Amniotic epithelial cell (primary cell): ENCODE results near the gene CPED1.

Experiments
- DNase-seq: peaks from one replicate; pipeline ENCODE4 v3.0.0-alpha.2; 2010; ENCODE audit warnings: low read depth

CPED1 gene

DNA sequence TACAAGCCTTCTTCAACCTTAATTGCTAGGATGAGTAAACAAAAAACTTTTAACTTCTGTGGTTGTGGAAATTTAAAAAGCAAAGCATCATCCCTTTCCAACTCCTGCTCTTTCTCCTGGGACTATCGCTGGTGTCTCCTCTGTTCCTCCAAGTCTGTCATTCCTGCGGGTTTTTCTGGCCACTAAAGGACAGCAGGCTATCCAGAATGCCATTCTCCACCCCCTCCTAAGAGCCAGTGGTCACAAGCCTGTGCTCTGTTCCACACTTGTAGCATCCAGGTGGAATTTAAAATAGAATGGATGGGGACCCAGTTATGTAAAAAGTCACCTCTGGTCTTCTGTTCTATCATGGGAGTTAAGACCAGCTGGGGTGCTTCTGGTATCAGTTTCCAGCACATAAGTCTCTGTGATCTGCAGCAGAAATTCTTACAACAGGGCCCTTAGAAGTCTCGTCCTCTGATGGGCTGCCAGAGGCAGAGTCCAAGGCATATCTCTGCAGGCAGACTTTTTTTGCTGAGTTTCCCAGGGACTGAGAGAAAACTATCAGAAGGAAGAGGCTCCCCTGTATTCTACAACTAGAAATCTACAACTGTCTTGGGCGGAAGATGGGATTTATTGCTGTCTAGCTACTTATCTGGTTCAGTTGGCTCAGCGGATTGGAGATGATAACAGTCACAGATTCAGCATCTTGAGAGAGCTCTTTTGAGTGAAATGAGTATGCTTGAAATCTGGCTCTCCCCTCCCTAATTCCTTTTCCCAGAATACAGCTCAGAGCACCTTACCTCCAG lies 335.2 kb downstream of the CPED1 start:
- no peak for DNase-seq

GRCh38 chr7:121327671-121328070 lies 339.2 kb downstream of the CPED1 start:
- no peak for DNase-seq

- no peak for DNase-seq
Measured at GRCh38 chr7:121328508-121329190, 340.1 kb downstream of the CPED1 start, which contains the start of gene WNT16. WNT16 (plus strand) TSS chr7:121329000; CDS start chr7:121329293, 293 bp downstream.

DNA sequence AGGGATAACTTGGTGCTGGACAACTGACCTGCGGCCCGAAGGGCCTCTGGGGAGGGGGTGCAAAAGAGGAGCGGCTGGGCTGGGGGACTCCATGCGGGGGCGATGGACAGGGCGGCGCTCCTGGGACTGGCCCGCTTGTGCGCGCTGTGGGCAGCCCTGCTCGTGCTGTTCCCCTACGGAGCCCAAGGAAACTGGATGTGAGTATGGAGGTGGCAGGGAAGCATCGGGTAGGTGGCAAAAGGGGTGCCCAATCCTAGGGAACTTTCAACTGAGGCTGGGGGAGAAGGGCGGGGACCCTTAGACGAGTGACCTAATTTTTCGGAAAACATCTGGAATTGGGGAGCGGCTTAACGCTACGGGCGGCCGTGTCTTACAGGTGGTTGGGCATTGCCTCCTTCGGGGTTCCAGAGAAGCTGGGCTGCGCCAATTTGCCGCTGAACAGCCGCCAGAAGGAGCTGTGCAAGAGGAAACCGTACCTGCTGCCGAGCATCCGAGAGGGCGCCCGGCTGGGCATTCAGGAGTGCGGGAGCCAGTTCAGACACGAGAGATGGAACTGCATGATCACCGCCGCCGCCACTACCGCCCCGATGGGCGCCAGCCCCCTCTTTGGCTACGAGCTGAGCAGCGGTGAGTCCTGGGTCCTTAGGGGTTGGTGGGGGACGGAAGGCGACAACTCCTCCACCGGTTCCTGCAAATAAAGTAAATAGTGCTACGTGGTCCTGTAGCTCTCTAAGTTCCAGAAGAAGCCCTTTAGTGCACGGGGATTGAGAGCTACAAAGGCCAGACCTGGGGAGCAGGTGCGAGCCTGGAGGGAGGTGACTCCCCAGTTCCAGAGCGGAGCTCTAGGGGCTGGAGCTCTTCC lies 340.9 kb downstream of the CPED1 start:
- no peak for DNase-seq

- no peak for DNase-seq
Measured at GRCh38 chr7:121330053-121330833, 341.7 kb downstream of the CPED1 start.

GRCh38 chr7:121331048-121331447 lies 342.5 kb downstream of the CPED1 start:
- no peak for DNase-seq

- DNase-seq = no peak
Measured at GRCh38 chr7:121331574-121331973, 343.1 kb downstream of the CPED1 start.

DNA sequence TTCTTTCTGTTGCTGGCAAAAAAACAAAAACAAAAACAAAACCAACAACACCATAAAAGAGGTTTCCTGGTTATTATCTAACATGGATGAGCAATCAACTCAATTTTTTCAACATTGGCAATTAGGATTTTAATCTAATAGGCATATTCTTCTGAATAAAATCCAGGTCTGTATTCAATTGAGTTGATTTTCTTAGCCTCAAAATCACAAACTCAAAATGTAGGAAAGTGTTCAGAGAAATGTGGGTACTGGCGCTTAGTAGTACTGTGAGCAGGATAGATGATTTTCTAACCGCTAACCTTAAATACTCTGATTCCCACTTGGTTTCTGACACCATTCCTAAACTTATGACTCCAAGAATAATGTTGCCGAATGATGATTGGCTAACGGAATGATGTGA lies 345.9 kb downstream of the CPED1 start:
- no peak for DNase-seq

DNA sequence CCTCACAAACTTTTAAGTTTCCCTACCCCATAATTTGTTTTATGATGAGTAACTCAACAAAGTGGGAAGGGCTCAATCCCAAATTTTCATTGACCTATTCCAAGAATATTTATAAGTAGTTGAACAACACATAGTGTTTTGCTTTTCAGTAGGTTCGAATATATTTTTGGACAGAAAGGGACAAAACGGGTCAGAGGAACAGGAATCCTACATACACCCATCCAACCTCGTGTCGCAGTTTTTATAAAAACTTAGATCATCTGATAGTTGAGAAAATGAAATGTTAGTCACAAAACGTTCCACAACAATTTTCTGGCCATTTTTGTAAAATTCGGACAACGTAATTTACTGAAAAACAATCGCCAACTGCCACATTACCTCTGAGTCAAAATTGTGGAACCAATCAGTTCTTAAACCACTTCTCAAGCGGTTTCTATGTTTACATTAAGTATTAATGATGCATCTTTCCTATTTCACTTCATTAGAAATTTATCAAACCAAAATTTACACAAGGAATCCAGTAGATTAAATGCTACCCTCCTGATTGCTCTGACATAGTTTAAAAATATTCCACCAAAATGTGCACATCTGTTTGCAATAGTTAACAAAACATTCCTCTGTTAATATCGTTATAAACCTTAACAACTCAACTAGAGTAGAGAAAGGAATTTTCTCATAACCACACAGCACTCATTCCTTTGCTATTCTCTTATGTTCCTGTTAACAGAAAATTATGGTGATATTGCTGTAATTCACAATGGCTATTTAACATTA lies 346.6 kb downstream of the CPED1 start:
- DNase-seq = no peak

DNA sequence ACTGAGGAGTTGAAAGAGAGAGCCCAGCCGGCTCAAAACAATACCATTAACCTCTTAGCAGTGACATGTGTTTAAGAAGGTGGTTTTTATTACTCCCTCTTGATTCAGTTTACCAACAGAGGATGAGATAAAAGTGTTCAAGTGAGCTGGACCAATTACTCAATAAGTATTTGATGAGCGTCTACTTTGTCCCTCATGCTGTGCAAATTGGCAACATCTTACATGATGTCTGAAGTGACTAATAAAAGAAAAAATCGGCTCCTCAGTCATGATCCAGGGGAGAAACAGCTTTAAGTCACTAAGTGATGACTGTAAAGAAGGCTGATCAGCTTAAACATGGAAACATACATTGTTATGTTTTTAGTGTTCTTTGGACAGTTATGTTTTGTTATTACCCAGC lies 348.1 kb downstream of the CPED1 start:
- DNase-seq = no peak

DNA sequence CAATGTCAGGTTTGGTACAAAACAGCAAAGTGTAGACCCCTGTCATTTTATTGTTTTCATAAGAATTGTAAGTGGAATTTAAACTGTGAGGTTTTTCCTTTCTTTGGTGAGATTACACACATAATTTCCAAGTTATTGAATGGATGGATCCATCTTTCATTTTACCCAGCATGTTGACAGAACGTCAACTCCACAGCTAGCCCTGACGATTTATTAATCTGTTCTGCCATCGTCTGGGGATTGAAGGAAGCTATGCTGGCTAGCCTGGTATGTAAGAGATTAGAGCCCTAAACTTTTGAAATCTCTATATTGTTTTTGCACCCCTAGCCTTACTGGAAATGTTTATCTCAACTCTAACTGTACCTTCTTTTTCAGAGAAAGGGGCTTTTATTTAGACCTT lies 348.9 kb downstream of the CPED1 start:
- peak; percentile 50 for DNase-seq

DNA sequence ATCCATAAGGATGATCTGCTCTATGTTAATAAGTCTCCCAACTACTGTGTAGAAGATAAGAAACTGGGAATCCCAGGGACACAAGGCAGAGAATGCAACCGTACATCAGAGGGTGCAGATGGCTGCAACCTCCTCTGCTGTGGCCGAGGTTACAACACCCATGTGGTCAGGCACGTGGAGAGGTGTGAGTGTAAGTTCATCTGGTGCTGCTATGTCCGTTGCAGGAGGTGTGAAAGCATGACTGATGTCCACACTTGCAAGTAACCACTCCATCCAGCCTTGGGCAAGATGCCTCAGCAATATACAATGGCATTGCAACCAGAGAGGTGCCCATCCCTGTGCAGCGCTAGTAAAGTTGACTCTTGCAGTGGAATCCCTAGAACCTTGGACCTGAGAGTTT lies 350.6 kb downstream of the CPED1 start:
- DNase-seq = no peak

GRCh38 chr7:121341933-121342332 lies 353.4 kb downstream of the CPED1 start:
- peak; percentile 54 for DNase-seq

GRCh38 chr7:121342631-121343030 lies 354.1 kb downstream of the CPED1 start:
- no peak for DNase-seq

GRCh38 chr7:121343302-121343701 lies 354.8 kb downstream of the CPED1 start:
- peak; percentile 59 for DNase-seq

- no peak for DNase-seq
Measured at GRCh38 chr7:121344093-121344492, 355.6 kb downstream of the CPED1 start.

DNA sequence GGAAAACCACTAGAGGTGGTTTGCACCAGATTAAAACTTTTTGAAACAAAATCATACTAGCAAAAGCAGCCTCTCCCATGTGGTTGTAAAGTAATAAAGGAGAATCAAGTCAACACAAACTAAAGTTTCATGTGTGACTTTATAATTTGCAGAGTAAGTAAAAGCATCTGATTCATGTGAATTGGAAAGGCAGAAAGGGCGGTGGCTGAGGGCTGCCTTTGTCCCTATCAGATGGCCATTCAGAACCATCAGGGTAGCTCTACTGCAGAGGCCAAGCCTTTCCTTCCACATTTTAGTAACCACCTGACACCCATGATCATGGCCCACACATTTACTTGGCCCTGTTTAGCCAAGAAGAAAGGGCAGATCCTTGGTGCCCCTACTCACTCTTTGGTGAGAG lies 356.0 kb downstream of the CPED1 start:
- DNase-seq = no peak
